HepG2 (cell line): ENCODE results near the gene SHPK.

Experiments
- HDAC1 ChIP-seq: sonication (generic); formaldehyde crosslinking; IDR thresholded peaks from 2 replicates; pipeline ENCODE4 v1.5.1; 2020; ENCODE audit warnings: mild to moderate bottlenecking, missing genetic modification reagents
- MAFG ChIP-seq: sonication (generic); formaldehyde crosslinking; IDR thresholded peaks from 2 replicates; pipeline ENCODE4 v1.5.1; 2020; ENCODE audit warnings: mild to moderate bottlenecking, missing genetic modification reagents
- POGZ ChIP-seq: sonication (generic); formaldehyde crosslinking; IDR thresholded peaks from 2 replicates; pipeline ENCODE4 v1.4.0; 2020; ENCODE audit warnings: mild to moderate bottlenecking, missing genetic modification reagents
- REPIN1 ChIP-seq: sonication (generic); formaldehyde crosslinking; IDR thresholded peaks from 2 replicates; pipeline ENCODE4 v1.8.0; 2022; ENCODE audit warnings: missing genetic modification reagents, low read depth, mild to moderate bottlenecking, borderline replicate concordance
- SMC3 ChIP-seq: IDR thresholded peaks from 2 replicates; pipeline ENCODE4 v1.6.1; 2011; ENCODE audit warnings: low read length, improper control_type of control experiment
- TMF1 ChIP-seq: sonication (generic); formaldehyde crosslinking; IDR thresholded peaks from 2 replicates; pipeline ENCODE4 v1.8.1; 2022; ENCODE audit warnings: low read depth, missing genetic modification reagents
- ZBTB33 ChIP-seq: sonication (generic); formaldehyde crosslinking; IDR thresholded peaks from 2 replicates; pipeline ENCODE4 v1.4.0; 2020; ENCODE audit warnings: missing genetic modification reagents
- ZNF10 ChIP-seq: sonication (generic); formaldehyde crosslinking; IDR thresholded peaks from 2 replicates; pipeline ENCODE4 v1.4.0; 2020; ENCODE audit warnings: mild to moderate bottlenecking, low read depth, missing genetic modification reagents, borderline replicate concordance
- ZNF576 ChIP-seq: sonication (generic); formaldehyde crosslinking; IDR thresholded peaks from 2 replicates; pipeline ENCODE4 v1.4.0; 2020; ENCODE audit warnings: mild to moderate bottlenecking, missing genetic modification reagents
- ZNF615 ChIP-seq: sonication (generic); formaldehyde crosslinking; IDR thresholded peaks from 2 replicates; pipeline ENCODE4 v1.5.0; 2020; ENCODE audit warnings: mild to moderate bottlenecking, missing genetic modification reagents, borderline replicate concordance
- ZNF761 ChIP-seq: sonication (generic); formaldehyde crosslinking; conservative IDR thresholded peaks from 2 replicates; pipeline ENCODE4 v1.4.0; 2020; ENCODE audit warnings: mild to moderate bottlenecking, missing genetic modification reagents
- ZZZ3 ChIP-seq: sonication (generic); formaldehyde crosslinking; IDR thresholded peaks from 2 replicates; pipeline ENCODE4 v1.4.0; 2020; ENCODE audit warnings: missing genetic modification reagents, mild to moderate bottlenecking, borderline replicate concordance

DNA sequence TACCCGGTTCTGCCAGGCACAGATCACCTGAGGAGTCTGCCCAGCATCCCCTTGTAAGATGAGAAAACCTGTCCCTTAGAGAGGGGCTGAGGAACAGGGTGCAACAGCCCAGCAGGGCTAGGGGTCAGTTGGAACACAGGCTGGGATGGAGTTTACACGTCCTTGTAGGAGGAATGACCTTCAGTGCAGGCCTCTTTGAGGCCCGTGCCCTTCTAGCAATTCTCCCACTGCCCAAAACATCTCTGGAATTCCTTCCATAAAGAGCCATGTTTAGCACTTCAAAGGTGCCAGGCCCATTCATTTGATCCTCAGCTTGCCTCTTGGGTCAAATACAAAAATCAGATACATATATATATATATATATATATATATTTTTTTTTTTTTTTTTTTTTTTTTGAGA lies 5.0 kb upstream of the SHPK start:
- TF ChIP-seq ZBTB33 (CRISPR knock-in tag) (no peak), TMF1 (no peak), ZNF615 (CRISPR knock-in tag) (no peak), HDAC1 (CRISPR knock-in tag) (no peak), ZNF10 (CRISPR knock-in tag) (no peak), SMC3 (no peak), ZZZ3 (no peak), POGZ (CRISPR knock-in tag) (no peak), REPIN1 (CRISPR knock-in tag) (no peak), ZNF761 (CRISPR knock-in tag) (no peak), MAFG (CRISPR knock-in tag) (no peak), ZNF576 (no peak)
